ENCODE data around the gene SH3PXD2A. TPM values are rescaled to one million over a fixed set of nuclear protein-coding genes. Genes with fewer than 3 reads are reported as not detected.

Gene SH3PXD2A
- total RNA-seq, 1 donor from 2014 or later, result 36.8 TPM

DNA sequence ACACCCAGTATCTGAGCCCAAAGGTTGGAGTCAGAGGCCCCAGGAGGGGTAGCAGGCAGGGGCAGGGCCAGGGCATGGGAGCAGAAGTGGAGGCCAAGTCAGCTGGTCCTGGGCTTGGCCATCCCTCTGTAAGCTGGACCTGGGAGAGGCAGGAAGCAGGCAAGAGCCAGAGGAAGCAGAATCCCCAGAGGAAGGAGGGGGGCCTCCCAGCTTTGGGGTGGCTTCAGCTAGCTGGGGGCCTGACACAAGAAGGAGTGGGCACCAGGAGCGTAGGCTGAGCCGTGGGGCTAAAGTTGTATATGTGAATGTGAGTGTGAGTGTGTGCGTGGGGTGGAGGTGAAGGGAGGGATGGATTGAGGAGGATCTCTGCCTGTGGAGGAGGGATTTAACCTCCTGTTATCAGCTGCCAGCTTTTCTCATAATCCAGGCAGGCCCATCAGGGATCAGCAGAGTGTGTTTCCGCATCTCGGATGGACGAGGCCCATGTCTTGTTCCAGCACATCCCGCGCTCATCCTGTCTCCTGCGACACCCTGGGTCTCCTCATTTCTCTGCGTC, 307.9 kb downstream of the SH3PXD2A start:
- H3K4me1 Mint-ChIP-seq, result peaks cover 23% of the 10 kb centered on the region
- no peak overlapping the region for H3K4me3 Mint-ChIP-seq
- peak overlapping the region; percentile 8 for H3K27ac Mint-ChIP-seq
- H3K9me3 Mint-ChIP-seq, result no peaks in the 10 kb centered on the region
- TF ChIP-seq, protein P1, sequence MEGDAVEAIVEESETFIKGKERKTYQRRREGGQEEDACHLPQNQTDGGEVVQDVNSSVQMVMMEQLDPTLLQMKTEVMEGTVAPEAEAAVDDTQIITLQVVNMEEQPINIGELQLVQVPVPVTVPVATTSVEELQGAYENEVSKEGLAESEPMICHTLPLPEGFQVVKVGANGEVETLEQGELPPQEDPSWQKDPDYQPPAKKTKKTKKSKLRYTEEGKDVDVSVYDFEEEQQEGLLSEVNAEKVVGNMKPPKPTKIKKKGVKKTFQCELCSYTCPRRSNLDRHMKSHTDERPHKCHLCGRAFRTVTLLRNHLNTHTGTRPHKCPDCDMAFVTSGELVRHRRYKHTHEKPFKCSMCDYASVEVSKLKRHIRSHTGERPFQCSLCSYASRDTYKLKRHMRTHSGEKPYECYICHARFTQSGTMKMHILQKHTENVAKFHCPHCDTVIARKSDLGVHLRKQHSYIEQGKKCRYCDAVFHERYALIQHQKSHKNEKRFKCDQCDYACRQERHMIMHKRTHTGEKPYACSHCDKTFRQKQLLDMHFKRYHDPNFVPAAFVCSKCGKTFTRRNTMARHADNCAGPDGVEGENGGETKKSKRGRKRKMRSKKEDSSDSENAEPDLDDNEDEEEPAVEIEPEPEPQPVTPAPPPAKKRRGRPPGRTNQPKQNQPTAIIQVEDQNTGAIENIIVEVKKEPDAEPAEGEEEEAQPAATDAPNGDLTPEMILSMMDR (IDR thresholded peaks at IDR 0.05; ENCODE audit: unreplicated experiment), result no peak
- H3K36me3 Mint-ChIP-seq, result no peaks in the 10 kb centered on the region
- H3K27me3 Mint-ChIP-seq (ENCODE audit: low read depth), result peaks cover 28% of the 10 kb centered on the region
- no peak for DNase-seq (ENCODE audit: low spot score in 2 of 2, unreplicated experiment in 2 of 2)

GRCh38 chr10:103546401-103546800, 309.0 kb downstream of the SH3PXD2A start:
- Mint-ChIP-seq H3K4me1 (peaks cover 24% of the 10 kb centered on the region), H3K36me3 (no peaks in the 10 kb centered on the region), H3K9me3 (no peaks in the 10 kb centered on the region), H3K27ac (no peak overlapping the region), H3K4me3 (no peak overlapping the region), H3K27me3 (ENCODE audit: low read depth) (peaks cover 21% of the 10 kb centered on the region)
- TF ChIP-seq, protein P1 (IDR thresholded peaks at IDR 0.05; ENCODE audit: unreplicated experiment), result no peak
- DNase-seq (ENCODE audit: low spot score in 2 of 2, unreplicated experiment in 2 of 2), result no peak

- Mint-ChIP-seq H3K36me3 (no peaks in the 10 kb centered on the region), H3K4me3 (no peak overlapping the region), H3K9me3 (no peaks in the 10 kb centered on the region), H3K27ac (no peak overlapping the region), H3K27me3 (ENCODE audit: low read depth) (peaks cover 19% of the 10 kb centered on the region), H3K4me1 (peaks cover 24% of the 10 kb centered on the region)
- TF ChIP-seq, protein P1 (IDR thresholded peaks at IDR 0.05; ENCODE audit: unreplicated experiment), result no peak
- DNase-seq (ENCODE audit: low spot score in 2 of 2, unreplicated experiment in 2 of 2), result no peak
These were observed 309.6 kb downstream of the SH3PXD2A start for GRCh38 chr10:103545771-103546281.

DNA sequence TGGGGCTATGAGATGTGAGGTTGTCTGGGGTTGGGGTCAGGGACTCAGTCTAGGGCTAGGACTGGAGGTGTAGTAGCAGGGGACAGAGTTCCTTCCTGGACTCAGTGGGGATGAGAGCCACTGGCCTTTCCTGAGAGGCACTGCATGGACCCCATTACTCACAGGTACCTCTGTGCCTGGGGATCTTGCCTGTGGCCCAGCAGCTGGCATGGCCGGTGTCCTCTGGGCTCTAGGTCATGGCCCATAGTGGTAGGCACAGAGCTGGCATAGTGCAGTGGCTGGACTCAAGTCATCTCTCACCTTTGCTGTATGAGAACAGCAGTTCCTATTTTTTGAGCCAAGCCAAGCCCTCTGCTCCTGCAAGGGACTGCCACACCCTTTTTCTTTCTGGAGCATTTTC, 310.0 kb downstream of the SH3PXD2A start:
- Mint-ChIP-seq H3K4me3 (no peak overlapping the region), H3K4me1 (peaks cover 24% of the 10 kb centered on the region), H3K27ac (no peak overlapping the region), H3K36me3 (no peaks in the 10 kb centered on the region), H3K27me3 (ENCODE audit: low read depth) (peaks cover 17% of the 10 kb centered on the region), H3K9me3 (no peaks in the 10 kb centered on the region)
- TF ChIP-seq, protein P1 (IDR thresholded peaks at IDR 0.05; ENCODE audit: unreplicated experiment), result no peak
- DNase-seq (ENCODE audit: low spot score in 2 of 2, unreplicated experiment in 2 of 2), result no peak

- no peaks in the 10 kb centered on the region for H3K9me3 Mint-ChIP-seq
- H3K36me3 Mint-ChIP-seq, result no peaks in the 10 kb centered on the region
- no peak overlapping the region for H3K27ac Mint-ChIP-seq
- H3K4me1 Mint-ChIP-seq, result peaks cover 24% of the 10 kb centered on the region
- TF ChIP-seq, protein P1 (IDR thresholded peaks at IDR 0.05; ENCODE audit: unreplicated experiment), result no peak
- DNase-seq (ENCODE audit: low spot score in 2 of 2, unreplicated experiment in 2 of 2), result no peak
- H3K4me3 Mint-ChIP-seq, result no peak overlapping the region
- peaks cover 12% of the 10 kb centered on the region for H3K27me3 Mint-ChIP-seq (ENCODE audit: low read depth)
These were observed 310.6 kb downstream of the SH3PXD2A start for GRCh38 chr10:103544657-103545310.

Other genes starting within 250 kb of the SH3PXD2A start
- 14.0 to 14.5 TPM (median 14.2 TPM) in 3 replicates for gene STN1, start 62.6 kb upstream of the SH3PXD2A start, total RNA-seq
- 29.3 to 30.2 TPM (median 29.7 TPM) in 3 replicates for gene SLK, start 111.6 kb upstream of the SH3PXD2A start, total RNA-seq
- gene COL17A1, start 230.3 kb upstream of the SH3PXD2A start, total RNA-seq, result 3.6 to 4.4 TPM (median 4.2 TPM) in 3 replicates

Measured in mesothelial cell of epicardium (in vitro differentiated cells).